Cardiac septum (tissue), 1 donor: ENCODE results near the gene HHEX. TPM values are rescaled to one million over a fixed set of nuclear protein-coding genes. Genes with fewer than 3 reads are reported as not detected.
"Not testable (repeated sequence)": the region's sequence is repeated elsewhere in the genome, so short reads cannot be mapped to it uniquely, and the experiment has no call there.

Source experiments
- DNase-seq: peaks from one replicate; pipeline ENCODE4 v3.0.0-alpha.2; 2020; ENCODE audit warnings: low spot score
- intact Hi-C: fragments of 100-400 bp; cut with DNase I; formaldehyde crosslinking; loops from one replicate; pipeline ENCODE4 v1.14.0; 2022
- total RNA-seq: library from RNA; stranded (reverse); fragmentation: NEBNext Ultra II Directional; extraction: Animal tissue kit (Norgen Biotek cat#: 25700); gene quantifications from one replicate; pipeline ENCODE4 v1.2.1, GENCODE V29; 2021
- donor health status: DM: no; HTN: no; CAD: no.

Gene HHEX
- total RNA-seq, 1 donor from 2014 or later: 4.4 TPM

- intact Hi-C loops: no loop called here
- DNase-seq: no peak
These were observed 32.6 kb downstream of the HHEX start for GRCh38 chr10:92722349-92722748.

- no peak for DNase-seq
- intact Hi-C loops: no loop called here
These were observed 37.4 kb downstream of the HHEX start for GRCh38 chr10:92727141-92727540.

GRCh38 chr10:92727550-92727949, 37.8 kb downstream of the HHEX start:
- DNase-seq: no peak

GRCh38 chr10:92729886-92730285, 40.1 kb downstream of the HHEX start:
- intact Hi-C loops: no loop called here
- DNase-seq: no peak

More at GRCh38 chr10:92727550-92727949, 37.8 kb downstream of the HHEX start:
- intact Hi-C loops: no loop called here

GRCh38 chr10:92732958-92733357, 43.2 kb downstream of the HHEX start:
- intact Hi-C loops: no loop called here
- no peak for DNase-seq

GRCh38 chr10:92734301-92734700, 44.5 kb downstream of the HHEX start:
- no peak for DNase-seq
- intact Hi-C loops: no loop called here

- intact Hi-C loops: no loop called here
- no peak for DNase-seq
These were observed 46.2 kb downstream of the HHEX start for GRCh38 chr10:92735938-92736337.

GRCh38 chr10:92737484-92737883, 47.7 kb downstream of the HHEX start:
- intact Hi-C loops: no loop called here
- DNase-seq: no peak

GRCh38 chr10:92740762-92741161, 51.0 kb downstream of the HHEX start:
- intact Hi-C loops: no loop called here
- DNase-seq: no peak

GRCh38 chr10:92741741-92742140, 52.0 kb downstream of the HHEX start:
- intact Hi-C loops, DNase-seq: not testable (repeated sequence)

- no peak for DNase-seq
- intact Hi-C loops: no loop called here
These were observed 52.8 kb downstream of the HHEX start for GRCh38 chr10:92742331-92743228.

Other genes starting within 250 kb of the HHEX start
- 44.4 TPM for gene IDE, start 115.9 kb upstream of the HHEX start, total RNA-seq
- gene KIF11, start 96.8 kb upstream of the HHEX start, total RNA-seq: 0.59 TPM
- 9.9 TPM for gene EXOC6, start 158.6 kb downstream of the HHEX start, total RNA-seq